Measurements from ENCODE around the gene ACVR1C. TPM values are rescaled to one million over a fixed set of nuclear protein-coding genes. Genes with fewer than 3 reads are reported as not detected.

Gene ACVR1C
- total RNA-seq, 3 donors from 2014 or later: 5.9 to 41.4 (median 8.0) TPM

DNA sequence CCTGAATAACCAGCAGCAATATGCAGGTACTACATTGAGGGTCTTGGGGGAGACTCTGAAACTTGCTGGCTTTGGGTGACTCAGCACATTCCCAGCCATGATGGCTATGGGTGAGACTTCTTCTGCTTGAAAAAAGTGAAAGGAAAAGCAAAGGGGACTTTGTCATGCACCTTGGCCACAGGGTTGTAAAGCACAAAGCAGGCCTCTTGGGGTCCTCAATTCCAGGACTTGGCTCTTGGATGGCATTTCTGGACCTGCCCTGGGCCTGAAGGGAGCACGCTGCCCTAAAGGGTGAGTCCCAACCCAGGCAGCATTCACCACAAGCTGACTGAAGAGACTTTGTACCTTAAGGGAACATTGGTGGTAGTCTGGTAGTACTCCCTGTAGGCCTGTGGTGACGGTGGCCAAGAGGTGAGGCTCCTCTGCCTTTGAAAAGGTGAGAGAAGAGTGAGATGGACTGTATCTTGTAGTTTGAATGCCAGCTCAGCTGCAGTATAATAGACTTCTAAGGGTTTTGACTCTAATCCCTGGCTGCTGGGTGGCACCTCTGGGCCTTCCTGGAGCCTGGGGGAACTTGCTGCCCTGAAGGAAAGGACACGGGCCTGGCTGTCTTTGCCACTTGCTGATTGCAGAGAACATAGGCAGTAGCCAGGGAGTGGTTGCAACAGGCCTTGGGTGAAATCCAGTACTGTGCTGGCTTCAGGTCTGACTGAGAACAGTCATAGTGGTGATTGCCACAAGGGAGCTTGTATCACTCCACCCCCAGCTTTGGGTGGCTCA lies 148.3 kb downstream of the ACVR1C start:
- H3K4me3 ChIP-seq: no peak overlapping the region
- H3K4me1 ChIP-seq: no peaks in the 10 kb centered on the region
- H3K9me3 ChIP-seq: no peaks in the 10 kb centered on the region
- intact Hi-C loops (cut with DNase I; ENCODE audit: low total_unique reads): no loop called here
- no peak for DNase-seq (ENCODE audit: low spot score in 2 of 2)
- H3K27ac ChIP-seq: no peak overlapping the region
- no peaks in the 10 kb centered on the region for H3K27me3 ChIP-seq
- H3K36me3 ChIP-seq: no peaks in the 10 kb centered on the region
- no peak for TF ChIP-seq CTCF (IDR thresholded peaks at IDR 0.05)
- TF ChIP-seq POLR2AphosphoS5 (IDR thresholded peaks at IDR 0.05): no peak
- TF ChIP-seq POLR2A (IDR thresholded peaks at IDR 0.05): no peak

DNA sequence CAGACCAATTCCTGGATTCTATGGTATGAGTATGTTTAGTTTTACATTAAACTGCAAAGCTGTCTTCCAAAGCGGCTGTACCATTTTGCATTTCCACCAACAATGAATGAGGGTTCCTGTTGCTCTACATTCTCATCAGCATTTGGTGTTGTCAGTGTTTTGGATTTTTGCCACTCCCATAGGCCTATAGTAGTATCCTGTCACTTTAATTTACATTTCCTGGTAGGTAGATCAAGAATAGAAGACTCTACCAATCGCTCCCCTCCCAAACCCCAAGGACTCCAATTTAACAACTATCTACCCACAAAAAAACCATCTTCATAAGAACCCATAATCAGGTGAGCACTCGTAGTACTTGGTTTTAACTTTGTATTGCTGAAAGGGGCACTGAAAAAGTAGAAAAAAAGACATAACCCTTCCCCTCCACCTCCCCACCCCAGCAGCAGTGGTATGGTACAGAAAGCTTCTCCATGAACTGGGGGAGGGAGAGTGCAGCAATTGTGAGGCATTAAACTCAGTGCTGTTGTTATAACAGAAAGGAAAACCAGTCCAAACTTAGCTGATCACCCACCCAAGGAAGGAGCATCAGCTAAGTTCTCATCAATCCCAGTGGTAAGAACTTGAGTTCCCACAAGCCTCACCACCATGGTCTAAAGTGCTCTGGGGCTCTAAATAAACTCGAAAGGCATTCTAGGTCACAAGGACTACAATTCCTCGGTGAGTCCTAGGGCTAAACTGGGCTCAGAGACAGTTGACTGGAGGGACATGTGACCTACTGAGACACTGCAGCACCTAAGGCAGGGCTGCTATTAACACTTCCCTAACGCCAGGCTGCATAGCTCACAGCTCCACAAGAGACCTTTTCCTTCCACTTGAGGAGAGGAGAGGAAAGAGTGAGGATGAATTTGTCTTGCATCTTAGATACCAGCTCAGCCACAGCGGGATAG lies 149.3 kb downstream of the ACVR1C start:
- no peak for DNase-seq (ENCODE audit: low spot score in 2 of 2)
- no peak overlapping the region for H3K27ac ChIP-seq
- H3K27me3 ChIP-seq: no peaks in the 10 kb centered on the region
- no peaks in the 10 kb centered on the region for H3K36me3 ChIP-seq
- no peak overlapping the region for H3K4me3 ChIP-seq
- H3K4me1 ChIP-seq: no peaks in the 10 kb centered on the region
- TF ChIP-seq POLR2A (IDR thresholded peaks at IDR 0.05): no peak
- TF ChIP-seq CTCF (IDR thresholded peaks at IDR 0.05): no peak
- TF ChIP-seq POLR2AphosphoS5 (IDR thresholded peaks at IDR 0.05): no peak
- no peaks in the 10 kb centered on the region for H3K9me3 ChIP-seq
- intact Hi-C loops (cut with DNase I; ENCODE audit: low total_unique reads): no loop called here

DNA sequence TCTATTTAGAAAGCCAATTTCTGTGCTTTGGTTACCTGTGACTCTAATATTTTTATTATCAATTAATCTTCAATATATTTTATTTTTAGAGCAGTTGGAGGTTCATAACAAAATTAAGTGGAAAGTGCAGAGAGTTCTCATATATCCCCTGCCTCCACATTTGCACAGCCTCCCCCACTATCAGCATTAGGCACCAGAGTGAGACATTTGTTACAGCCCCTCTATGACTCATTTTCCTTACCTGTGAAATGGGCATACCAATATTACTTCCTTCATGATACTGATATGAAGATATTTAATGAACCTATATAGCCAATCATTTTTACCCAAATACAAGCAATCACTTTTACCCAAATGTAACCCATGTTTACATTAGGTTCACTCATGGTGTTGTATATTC lies 150.7 kb downstream of the ACVR1C start:
- TF ChIP-seq POLR2A (IDR thresholded peaks at IDR 0.05): no peak
- no peak for TF ChIP-seq CTCF (IDR thresholded peaks at IDR 0.05)
- TF ChIP-seq POLR2AphosphoS5 (IDR thresholded peaks at IDR 0.05): no peak
- intact Hi-C loops (cut with DNase I; ENCODE audit: low total_unique reads): no loop called here
- no peak for DNase-seq (ENCODE audit: low spot score in 2 of 2)
- no peak overlapping the region for H3K27ac ChIP-seq
- no peaks in the 10 kb centered on the region for H3K9me3 ChIP-seq
- no peaks in the 10 kb centered on the region for H3K27me3 ChIP-seq
- no peaks in the 10 kb centered on the region for H3K36me3 ChIP-seq
- no peak overlapping the region for H3K4me3 ChIP-seq
- H3K4me1 ChIP-seq: no peaks in the 10 kb centered on the region

- no peak overlapping the region for H3K27ac ChIP-seq
- no peaks in the 10 kb centered on the region for H3K27me3 ChIP-seq
- H3K4me1 ChIP-seq: no peaks in the 10 kb centered on the region
- no peak for DNase-seq (ENCODE audit: low spot score in 2 of 2)
- intact Hi-C loops (cut with DNase I; ENCODE audit: low total_unique reads): no loop called here
- H3K9me3 ChIP-seq: no peaks in the 10 kb centered on the region
- no peak for TF ChIP-seq POLR2AphosphoS5 (IDR thresholded peaks at IDR 0.05)
- TF ChIP-seq CTCF (IDR thresholded peaks at IDR 0.05): no peak
- TF ChIP-seq POLR2A (IDR thresholded peaks at IDR 0.05): no peak
- H3K4me3 ChIP-seq: no peak overlapping the region
- no peaks in the 10 kb centered on the region for H3K36me3 ChIP-seq
Observed at GRCh38 chr2:157476953-157477709, 151.5 kb downstream of the ACVR1C start.

Other genes starting within 250 kb of the ACVR1C start
- 10 to 100 TPM; 11.5 to 18.7 (median 16.8) TPM for gene CYTIP, start 184.8 kb downstream of the ACVR1C start, total RNA-seq
- gene ACVR1, start 247.5 kb upstream of the ACVR1C start, total RNA-seq: 10 to 100 TPM; 31.5 to 45.4 (median 32.8) TPM